ENCODE results near the gene ITPR1.
"Not testable (repeated sequence)": the region's sequence is repeated elsewhere in the genome, so short reads cannot be mapped to it uniquely, and the experiment has no call there.

ITPR1 gene

DNA sequence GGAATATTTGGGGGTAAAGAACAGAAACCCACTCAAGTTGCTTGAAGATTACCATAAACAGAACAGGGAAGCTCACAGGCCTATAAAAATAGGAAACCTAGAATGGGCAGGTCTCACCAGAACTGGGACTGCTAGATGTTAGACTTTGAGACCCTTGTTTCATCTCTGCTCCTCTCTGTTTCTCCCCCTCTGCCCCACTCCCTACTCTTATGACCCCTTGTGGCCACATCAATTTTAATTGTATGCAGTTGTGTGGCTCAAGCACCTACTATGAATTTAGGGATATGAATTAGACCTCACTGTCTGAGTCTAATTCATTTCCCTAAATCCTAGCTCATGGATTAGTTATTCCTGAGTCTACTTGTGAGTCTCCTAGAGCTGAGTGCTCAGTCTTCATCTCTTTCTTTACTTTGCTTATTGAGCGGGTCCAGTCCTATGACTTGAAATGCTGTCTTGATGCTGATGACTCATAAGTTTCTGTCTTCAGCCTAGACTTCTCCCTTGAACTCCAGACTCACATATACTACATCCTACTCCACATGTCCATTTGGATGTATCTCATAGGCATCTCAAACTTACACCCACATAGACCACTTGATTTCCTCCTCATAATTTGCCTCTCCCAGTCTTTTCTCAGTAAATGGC lies 78.7 kb downstream of the ITPR1 start:
- no peak for DNase-seq (ENCODE audit: low read depth, low spot score)

DNA sequence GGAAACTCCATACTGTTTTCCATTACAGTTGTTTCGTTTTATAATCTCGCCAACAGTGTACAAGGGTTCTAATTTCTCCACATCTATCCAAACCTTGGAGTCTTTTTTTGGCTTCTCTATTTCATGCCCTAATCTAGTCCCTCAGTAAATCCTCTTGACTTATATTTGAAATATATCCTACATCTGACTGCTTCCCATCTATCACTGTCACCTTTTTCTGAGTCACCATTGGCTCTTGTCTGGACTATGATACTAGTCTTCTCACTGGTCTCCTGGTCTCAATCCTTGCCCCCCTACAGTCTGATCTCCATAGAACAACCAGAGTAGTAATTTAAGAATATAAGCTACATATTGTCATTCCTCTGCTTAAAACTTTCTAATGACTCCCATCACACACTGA lies 80.0 kb downstream of the ITPR1 start:
- no peak for DNase-seq (ENCODE audit: low read depth, low spot score)

DNA sequence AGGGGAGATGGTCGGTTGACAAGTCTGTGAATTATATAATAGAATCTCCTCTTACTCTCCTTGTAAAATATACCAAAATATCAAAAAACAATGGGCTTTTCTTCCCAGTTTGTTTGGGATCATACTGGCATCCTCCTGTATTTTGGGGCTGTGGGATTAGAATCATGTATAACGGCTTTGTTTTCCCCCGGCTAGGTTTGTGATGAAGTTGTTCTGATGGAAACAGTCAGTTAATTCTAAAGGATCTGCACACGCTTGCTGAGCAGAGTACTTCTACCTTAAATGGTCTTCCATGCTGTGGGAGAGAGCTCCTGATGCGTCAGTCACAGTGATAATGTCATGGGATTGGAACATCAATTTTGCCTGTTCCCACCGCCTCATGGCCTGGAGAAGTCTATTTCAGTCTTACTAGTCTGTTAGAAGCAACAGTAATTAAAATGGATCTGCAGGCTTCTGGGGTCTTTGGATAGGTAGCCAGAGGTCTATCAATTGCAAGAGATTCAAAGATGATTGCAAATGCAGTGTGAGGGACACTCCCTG lies 81.3 kb downstream of the ITPR1 start:
- DNase-seq (ENCODE audit: low read depth, low spot score): no peak

DNA sequence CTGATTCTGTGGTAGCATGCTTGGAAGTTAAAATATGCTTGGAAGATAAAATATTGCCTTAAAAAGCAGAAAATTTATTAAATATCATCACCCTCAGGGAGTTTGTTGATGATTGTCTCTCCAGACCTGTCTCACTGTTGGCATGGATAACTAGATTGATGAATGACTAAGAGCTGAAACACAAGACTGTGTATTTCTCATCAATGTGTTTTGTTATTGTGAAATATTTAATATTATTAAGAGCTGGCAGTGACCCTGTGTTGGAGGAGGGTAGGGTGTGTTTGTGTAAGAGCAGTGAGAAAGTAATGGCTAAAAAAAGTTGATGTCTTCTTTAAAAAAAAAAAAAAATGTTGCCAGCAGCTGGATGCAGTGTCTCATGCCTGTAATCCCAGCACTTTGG lies 82.2 kb downstream of the ITPR1 start:
- no peak for DNase-seq (ENCODE audit: low read depth, low spot score)

DNA sequence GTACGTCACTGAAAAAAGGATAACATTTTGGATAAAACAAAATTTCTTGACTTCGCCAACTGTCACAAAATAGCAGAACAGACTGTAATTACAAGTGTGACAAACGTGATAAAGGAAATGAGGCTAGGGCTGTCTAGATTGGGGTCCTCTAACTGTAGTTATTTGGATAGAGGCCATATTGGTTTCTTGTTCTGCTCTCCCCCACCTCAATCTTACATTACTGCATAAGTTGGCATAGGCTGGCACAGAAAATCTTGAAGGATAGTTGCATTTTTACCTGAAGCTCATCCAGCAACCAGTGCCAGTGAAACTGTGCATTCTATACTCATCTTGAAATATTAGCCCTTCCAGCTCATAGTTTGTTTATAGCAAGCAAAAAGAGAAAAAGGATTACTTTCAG lies 84.6 kb downstream of the ITPR1 start:
- DNase-seq (ENCODE audit: low read depth, low spot score): no peak

DNA sequence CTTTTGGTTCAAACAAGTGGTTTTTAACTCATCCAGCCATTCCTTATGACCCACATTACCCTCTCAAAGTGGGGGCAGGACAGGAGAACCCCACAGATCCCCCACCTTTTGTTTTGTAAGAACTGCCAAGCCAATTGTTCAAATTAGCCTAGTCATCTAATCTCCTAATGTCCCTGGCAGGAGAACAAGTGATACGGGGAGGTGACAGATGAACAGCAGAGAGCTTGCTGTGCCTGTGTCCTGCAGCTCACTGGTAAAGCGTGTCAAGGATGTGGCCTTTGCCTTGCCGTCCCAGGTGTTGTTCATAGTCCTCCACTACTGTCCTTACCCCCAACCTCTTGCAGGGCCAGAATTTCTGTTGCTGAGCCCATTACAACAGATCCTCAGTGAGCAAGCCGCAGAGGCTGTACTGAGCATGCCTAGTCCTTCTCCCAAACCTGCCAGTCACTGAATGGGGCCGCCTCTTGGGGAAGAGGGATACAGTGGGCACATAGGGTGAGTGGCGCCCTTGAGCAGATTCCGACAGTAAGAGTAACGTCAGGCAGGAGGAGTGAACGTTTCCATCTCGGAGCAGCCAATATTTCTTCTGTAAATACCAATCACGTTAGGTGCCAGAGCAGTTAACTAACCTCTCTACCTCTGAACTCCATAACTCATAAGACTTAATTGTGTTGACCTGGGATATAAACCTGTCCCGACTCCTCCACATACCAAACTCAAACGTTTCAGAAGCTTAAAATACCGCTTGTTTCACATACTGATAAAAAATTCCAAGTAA lies 87.4 kb downstream of the ITPR1 start:
- no peak for DNase-seq (ENCODE audit: low read depth, low spot score)

DNA sequence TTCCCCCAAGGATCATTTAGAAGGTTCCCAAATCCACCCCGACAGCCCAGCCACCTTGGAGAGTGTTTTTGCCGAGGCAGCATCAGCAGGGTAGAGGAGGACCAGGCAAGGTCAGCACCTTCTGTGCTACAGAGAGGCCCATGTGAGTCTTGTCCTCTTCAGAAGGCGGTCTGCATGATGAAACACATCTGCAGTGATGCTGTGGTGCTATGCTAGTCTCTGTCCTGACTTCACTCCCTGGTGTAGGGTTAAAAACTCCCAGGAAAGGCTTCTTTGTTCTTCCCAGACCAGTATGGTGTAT lies 87.9 kb downstream of the ITPR1 start:
- DNase-seq (ENCODE audit: low read depth, low spot score): no peak

DNA sequence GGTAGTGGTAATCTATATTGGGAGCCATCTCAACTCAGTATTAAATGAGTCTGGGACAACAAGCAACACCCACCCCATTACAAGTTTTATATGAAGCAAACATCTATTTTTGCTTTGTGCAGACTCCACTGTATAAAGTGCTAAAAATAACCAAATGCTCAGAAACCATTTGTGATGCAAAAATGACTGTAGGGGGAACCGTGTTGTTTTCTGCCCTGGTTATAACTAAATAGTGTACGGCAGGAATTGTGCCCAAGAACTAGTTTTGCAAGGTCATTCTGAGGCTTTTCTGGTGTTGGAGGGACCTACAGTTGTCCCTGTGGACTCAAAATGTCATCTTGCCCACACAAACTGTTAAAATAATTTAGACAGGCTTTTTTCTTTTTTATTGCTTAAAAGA lies 88.3 kb downstream of the ITPR1 start:
- no peak for DNase-seq (ENCODE audit: low read depth, low spot score)

DNA sequence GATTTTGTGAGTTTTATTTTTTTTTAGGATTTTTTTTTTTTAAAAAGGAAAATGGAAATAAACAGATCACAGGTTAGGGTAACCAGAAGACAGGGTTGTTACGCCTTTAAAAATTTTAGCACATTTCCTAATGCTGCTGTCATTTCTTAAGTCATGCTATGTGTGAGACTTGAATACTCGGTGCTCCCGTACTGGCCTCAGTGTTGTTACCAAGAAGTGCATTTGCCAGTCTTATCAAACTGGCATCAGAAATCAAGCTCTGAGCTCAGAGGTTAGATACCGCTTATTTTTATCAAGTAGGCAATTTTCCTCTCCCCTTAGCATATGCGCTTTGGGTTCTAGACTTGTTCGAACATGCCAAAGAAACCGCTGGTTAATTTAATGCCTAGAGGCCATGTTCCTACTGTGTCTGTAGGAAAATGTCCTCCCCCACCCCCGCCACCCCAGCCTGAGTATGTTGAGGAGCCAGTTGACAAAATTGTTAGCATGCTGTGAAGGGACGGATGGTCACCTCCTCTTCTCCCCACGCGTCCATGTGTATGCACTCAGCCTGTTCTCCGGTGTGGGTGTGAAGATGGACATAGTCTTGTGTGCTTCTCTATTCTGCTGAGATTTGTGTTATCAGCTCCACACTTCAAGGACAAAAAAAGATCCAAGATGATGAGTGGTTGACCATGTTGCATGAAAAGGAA lies 88.9 kb downstream of the ITPR1 start:
- DNase-seq (ENCODE audit: low read depth, low spot score): no peak

DNA sequence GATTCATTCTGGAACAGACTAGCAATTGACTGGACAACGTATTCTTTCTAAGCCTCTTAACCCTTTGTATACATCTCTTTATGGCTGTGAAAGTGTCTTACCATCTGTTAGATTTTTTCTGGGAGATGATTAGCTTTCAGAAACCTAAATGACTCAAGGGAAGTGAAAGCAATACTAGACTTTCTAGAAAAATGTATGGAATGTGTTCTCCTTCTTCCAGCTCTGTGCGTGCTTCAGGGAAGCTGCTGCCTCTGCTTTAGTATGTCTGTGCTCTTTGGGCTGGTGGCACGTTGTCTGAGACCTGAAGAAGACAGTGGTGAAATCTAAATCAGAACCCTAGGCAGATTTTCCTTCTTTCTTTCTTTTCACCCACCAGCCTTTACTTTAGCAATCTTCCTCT lies 89.5 kb downstream of the ITPR1 start:
- DNase-seq (ENCODE audit: low read depth, low spot score): no peak

DNA sequence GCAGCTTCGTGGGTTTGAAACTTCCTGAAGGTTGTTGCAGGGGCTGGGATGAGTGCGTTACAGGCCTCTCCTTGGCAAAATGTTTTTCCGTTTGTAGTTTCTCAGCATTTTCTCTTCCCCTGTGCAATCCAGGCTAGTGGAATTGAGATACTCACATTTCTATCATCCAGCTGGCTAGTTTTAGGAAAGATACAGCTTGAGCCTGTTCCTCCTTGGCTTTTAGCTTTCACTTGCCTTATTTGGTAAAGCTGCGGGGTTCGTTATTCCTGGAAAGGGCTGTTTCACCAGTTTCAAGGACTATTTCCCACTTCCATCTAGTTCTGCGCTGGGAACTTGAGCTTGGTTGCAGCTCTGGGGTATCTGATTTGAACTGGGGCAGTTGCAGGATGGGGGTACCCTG lies 90.3 kb downstream of the ITPR1 start:
- DNase-seq (ENCODE audit: low read depth, low spot score): no peak

DNA sequence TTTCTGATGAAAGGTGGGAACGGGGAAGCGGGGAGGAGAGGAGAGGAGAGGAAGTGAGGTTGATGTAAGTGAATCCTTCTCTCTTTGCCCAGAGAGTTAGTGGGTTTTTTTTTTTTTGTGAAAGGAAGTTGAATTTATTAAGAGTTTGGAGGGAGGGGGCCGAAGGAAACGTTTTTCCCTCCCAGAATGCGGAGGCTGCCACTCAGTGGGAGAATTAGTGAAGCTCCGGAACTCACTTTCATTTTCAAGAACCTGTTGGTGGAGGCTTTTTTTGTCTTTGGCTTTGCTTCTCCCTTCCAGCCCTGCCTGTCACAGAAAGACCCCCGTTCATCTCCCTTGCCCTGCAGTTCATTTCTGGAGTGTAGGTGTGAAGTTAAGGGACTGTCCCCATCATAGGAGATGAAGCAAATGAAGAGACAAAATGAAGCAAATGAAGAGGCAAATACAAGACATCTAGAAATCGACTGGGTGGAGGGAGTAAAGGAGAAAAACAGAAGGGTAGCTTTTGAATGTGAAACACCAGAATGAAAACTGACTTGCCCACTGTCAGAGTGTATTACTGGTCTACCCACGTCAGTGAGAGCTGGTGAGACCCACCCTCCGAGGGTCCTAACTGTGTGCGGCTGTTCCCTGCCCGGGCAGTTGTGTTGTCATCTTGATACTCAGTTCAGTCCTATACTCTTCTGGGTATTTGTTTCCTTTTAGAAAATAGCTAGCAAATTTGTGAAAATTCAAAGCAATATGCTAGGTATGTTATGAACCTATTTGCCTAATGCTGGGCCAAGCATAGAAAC lies 91.5 kb downstream of the ITPR1 start:
- DNase-seq (ENCODE audit: low read depth, low spot score): no peak

DNA sequence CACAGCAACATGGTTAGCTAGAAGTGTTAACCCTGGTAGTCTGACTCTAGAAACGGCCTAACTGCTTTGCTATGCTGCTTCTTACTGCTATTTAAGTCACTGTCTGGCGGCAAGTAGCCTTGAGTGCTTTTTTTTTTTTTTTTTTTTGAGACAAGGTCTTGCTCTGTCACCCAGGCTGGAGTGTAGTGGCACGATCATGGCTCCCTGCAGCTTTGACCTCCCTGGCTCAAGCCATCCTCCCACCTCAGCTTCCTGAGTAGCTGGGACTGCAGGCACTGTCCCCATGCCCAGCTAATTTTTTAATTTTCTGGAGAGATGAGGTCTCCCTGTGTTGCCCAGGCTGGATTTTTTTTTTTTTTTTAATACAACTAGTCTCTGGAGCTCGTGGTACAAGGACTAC lies 93.2 kb downstream of the ITPR1 start:
- DNase-seq (ENCODE audit: low read depth, low spot score): no peak

DNA sequence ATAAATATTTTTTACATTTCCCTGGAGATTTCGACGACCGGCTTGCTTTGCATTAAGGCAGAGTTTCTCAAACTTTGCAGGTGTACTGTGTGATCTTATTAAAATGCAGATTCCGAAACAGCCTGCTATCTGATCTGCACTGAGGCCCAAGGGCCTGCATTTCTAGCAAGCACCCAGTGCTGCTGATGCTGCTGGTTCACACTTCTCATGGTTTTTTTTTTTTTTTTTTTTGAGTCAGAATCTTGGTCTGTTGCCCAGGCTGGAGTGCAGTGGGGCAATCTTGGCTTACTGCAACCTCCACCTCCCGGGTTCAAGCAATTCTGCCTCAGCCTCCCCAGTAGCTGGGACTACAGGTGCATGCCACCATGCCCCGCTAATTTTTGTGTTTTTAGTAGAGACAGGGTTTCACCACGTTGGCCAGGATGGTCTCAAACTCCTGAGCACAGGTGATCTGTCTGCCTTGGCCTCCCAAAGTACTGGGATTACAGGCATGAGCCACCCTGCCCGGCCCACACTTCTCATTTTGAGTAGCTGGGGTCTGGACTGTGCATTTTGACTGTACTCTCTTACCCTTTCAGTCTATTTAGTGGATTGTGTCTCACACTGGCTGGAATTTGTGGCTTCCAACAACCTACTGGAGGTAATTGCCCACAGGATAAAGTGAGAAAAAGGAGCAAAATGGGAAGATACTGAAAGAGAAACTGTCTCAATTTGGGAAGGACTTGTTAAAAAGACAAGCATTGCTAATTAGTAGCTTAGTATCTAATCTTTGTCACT lies 94.1 kb downstream of the ITPR1 start:
- no peak for DNase-seq (ENCODE audit: low read depth, low spot score)

DNA sequence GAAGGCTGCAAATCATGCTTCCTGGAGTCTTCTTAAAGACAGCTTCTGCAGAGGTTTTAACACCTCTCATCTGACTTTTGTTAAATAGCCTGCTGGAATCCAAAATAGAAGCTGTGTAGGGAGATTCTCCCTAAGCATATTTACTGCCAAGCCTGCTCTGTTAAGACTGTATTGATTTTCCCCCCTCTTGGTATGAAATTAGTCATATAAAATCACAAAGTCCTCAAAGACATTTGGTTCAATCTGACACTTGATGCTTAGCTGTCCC lies 94.6 kb downstream of the ITPR1 start:
- no peak for DNase-seq (ENCODE audit: low read depth, low spot score)

DNA sequence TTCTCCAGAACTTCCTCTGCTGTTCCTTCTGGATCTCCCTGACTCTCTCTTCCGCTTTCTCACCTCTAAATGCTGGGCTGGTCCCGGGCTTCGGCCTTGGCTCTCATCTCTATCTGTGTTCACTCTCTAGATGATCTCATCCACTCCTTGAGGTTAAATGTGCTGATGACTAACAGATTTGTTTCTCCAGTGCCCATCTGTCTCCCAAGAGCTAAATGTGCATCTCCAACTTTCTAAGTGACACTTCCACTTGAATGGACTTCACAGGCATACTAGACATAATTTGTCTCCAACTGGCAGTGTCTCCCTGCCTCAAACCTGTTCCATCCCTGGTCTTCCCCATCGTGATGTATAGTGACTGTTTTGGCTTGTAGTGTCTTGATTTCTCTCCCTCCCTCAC lies 95.3 kb downstream of the ITPR1 start:
- DNase-seq (ENCODE audit: low read depth, low spot score): no peak

DNA sequence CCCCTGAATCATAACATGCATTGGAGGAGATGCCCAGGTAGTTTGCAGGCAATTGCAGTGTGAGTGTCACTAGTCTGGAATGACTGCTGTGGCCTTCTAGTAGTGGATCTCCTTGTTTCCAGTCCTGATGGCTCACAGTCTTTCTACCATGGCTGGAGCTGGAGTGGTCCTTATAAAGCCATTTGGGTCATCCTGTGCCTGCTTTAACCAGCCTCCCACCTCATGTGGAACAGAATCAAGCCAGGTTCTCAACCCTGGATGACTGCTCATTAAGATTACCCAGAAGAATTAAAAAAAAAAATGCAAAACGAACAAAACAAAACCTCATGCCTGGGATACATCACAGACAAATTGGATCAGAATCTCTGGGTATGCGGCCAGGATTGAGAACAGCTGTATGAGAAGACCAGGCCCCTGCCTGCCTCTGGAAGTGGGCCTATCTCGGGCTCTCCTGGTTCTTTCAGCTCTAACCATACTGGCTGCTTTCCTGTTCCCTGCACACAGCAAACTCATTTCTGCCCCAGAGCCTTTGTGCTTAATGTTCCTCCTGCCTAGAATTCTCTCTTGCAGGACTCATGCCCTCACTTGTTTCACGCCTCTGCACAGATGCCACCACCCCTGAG lies 96.4 kb downstream of the ITPR1 start:
- DNase-seq (ENCODE audit: low read depth, low spot score): no peak

DNA sequence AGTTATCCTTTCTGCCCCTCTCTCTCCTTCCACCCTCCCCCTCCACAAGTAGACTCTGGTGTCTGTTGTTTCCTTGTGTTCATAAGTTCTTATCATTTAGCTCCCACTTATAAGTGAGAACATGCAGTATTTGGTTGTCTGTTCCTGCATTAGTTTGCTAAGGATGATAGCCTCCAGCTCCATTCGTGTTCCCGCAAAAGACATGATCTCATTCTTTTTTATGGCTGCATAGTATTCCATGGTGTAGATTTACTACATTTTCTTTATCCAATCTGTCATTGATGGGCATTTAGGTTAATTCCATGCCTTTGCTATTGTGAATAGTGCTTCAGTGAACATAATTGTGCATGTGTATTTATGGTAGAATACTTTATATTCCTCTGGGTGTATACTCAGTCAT lies 97.7 kb downstream of the ITPR1 start:
- DNase-seq (ENCODE audit: low read depth, low spot score): not testable (repeated sequence)

DNA sequence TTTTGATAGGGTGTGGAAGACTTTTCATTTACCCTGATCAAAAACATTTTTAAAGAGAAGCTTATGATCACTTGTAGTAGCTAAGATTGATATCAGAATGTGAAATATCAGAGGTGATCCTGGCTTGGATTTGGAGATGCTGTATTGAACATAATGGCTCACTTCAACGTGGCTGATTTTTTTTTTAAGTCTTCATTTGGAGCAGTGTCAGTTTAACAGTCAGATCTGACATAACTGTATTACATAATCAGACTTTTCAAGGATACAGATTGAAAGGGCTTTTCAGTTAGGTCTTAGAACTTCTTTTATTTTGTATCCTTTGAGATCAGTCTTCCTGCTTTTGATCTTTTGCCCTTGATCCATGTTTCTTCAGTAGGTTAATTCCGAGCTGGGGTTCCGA lies 98.5 kb downstream of the ITPR1 start:
- no peak for DNase-seq (ENCODE audit: low read depth, low spot score)

DNA sequence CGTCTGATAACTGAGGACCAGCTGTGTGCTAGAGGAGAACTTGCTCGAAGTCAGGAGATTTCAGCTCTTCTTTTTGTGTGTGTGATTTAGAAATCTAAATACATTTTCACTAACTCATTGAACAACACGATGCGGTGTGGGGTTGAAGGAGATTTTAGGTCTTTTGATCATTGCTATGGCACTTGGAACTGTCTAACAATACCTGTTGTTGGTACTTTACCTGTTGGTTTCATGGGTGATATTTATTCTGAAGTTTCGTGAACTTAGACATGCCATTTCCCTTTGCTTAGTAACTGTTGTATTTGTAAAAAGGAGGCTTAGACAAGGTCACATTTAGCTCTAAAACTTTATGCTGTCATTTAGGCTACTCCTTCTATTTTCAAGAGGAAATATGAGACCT lies 99.9 kb downstream of the ITPR1 start:
- no peak for DNase-seq (ENCODE audit: low read depth, low spot score)

DNA sequence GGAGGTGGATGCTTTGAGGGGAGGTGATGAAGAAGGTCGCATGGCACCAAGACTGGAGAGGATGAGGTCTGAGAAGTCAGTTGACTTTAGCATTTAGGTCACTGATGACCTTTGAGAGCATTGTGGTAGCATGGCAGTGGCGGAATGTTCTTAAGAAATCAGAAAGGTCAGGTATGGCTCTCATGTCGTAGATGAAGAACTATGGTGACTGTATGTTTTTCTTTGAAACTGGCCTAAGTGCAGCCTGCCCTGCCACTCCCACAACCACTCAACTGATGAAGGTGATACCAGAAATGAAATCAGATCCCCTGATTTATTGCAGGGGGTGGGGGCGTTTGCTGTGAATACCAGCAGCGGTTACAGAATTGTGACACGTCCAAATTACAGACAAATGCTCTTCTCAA lies 102.6 kb downstream of the ITPR1 start:
- DNase-seq (ENCODE audit: low read depth, low spot score): no peak

Measured in iPS DF 19.7 (cell line).